GM18867 (cell line): ENCODE data around the gene JAML.

ENCODE experiments used
- ATAC-seq: cut with Tn5 transposase; IDR thresholded peaks from one replicate; pipeline ENCODE4 v1.9.1; 2021; ENCODE audit warnings: mild to moderate bottlenecking, moderate library complexity; ENCODE audit not compliant: unreplicated experiment

The JAML gene

DNA sequence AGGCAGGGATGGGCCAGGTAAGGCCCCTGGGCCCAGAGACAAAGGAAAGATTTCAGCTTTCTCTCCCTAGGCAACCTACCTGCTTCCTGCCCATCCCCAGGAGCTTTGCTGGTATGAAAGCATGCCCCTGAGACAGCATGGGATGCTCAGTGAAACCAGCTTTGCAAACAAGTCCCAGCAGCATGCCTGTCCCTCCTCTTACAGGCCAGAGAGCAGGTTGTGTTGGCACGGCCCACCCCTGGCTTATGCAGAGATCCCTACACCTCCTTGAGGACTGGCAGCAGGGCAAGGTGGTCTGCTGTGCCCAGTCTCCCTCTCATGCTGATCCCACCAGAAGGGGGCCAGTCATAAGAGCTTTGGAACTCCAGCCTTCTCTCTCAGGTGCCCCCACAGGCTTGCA is 75.3 kb downstream of the JAML start:
- no peak for ATAC-seq

DNA sequence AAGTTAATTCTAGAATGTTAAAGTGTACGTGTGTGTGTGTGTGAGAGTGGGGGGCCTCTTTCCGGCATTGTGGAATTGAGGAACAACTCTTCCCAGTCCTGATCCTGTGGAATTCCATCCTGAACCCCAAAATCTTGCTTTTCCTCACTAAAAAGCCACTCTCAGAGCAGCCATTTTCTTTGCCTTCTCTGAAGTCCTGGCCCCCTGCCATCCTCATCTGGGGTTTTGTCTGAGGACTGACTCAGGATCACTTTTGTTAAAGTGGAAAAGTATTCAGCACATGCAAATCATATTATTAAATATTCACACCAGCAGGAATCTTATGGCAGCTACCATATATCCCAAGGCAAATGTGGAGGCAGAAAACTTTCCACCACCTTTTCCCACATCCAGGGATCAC is 76.0 kb downstream of the JAML start:
- no peak for ATAC-seq

DNA sequence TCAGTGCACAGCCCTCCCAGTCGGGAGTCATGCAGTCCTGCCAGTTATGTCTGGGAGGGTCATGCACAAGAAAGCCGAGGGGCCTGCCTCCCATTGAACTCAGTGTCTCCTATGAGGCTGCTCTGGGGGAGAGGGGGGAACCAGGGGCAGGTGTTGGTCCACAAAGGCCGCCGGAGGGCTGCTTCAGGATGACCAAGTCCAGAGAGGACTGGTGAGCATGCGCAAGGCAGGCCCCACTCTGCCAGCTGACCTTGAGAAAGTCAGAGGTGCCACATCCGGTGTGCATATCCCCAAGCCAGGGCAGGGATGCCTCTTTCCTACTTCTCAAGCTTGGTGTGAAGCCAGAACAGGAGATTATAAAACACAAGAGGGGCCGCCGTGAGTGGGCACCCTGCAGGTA is 76.6 kb downstream of the JAML start:
- no peak for ATAC-seq

DNA sequence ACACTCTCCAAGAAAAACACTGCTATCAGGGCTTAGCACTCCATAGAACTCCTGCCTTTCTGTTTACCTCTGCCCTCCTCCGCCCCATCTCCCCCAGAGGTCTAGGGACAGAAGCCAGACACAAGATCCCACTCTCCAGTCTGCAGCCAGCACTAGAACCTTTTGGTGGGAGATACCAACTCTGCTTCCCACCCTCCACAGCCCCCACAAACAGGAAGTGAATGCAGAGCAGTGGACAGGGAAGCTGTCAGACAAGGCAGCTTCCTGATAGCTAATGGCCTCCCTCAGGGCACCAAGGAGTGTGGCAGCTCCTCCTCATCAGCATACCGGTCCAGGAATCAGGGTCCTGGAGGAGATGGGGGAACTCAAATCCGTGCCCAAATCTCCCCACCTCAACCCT is 77.3 kb downstream of the JAML start:
- no peak for ATAC-seq

DNA sequence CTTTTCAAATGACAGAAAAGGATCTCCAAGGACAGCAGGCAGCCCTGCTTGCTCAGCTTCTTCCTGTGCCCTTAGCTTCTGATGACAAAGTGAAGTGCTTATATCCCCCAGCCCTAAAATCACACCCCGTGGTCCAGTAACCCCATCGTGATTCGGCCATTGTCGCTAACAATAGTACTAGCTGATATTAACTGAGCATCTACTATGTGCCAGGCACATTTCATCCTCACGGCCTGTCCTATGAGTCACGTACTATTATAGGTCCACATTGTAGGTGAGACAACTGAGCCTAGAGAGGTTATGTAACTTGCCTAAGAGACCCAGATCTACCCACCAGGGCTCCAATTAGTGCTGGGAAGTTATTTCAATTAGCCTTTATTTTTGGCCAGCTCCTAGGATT is 78.3 kb downstream of the JAML start:
- no peak for ATAC-seq

DNA sequence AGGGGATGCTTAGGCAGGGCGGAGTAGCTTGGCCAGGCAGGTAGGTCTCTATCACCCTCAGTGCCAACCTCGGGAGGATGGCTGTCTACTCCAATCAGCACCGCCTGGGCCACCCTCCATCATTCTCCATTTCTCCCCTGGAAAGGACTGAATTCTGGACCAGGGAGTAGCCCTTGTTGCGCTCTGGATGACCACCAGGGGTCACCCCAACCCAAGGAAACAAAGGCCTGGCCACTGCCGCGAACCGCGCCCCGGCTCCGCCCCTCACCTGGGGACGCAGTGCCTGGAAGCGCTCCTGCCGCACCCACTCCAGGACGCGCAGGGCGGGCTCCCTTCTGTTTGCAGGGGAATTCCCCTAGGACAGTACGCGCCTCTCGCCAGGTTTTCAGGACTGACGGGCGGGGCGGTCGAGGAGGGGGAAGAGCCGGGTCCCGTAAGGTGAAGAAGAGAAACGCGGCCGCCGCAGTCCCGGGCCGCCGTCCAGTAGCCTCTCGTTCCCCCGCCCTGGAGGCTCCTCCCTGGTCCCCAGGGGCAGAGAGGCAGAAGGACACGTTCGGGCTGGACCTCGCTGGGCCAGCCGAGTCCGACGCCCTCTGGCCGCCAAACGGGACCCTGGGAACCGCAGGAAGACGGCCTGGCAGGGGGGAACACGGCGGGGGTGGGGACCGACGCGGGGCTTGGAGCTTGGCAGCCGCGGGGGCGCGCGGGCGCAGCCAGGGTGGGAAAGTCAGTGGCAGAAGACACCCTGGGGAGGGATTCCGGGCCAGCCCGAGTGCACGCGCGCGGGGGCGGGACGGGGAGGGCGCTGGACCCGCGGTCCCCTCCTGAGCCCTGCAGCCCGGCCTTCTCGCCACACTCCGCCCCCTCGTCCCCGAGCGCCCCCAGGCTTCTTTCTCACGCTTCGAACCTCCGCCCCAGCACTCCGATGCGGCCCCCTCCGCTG is 79.3 kb downstream of the JAML start:
- ATAC-seq = peak; percentile 71

DNA sequence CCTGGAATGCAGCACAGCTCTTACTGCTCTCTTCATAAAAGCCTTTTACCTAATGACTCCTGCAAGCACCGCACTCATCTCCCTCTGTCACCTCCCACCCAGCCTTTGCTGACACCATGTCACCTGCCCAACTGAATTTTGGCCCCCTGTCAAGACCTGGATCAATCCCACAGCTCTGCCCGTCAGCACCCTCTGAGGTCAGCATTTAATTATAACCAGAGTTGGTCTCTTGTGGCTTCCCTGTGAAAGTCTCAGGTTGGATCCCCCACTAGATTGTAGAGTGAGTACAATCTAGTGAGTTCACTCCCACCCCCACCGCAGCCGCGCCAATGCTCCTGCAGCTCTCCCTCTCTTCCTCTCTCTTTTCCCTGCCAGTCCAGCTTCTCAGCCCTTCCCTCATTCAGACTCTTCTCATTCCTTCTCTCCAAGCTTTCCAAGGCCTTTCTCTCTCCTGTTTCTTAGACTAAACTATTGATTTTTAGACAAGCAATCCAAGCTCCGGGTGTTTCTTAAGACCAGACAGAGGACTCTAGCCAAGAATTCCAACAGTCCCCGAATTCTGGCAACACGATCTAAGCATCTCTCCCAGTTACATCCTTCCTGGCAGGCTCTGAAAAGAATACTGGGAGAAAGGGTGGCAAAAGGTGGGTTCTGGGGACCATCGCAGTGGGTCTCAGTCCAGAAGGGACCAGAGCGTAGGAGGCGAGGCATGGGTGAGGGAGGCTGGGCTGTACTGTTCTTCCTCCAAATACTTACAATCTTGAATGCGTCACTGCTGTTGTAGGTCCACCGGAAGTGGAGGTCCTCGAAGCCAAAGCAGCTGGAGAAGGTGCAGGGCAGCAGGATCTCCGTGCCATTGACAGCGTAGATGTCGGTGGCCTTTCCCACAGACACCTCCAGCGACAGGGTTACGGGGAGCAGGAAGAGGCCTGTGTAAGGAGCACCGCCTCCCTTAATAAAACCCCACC is 80.2 kb downstream of the JAML start:
- no peak for ATAC-seq
